Osteoblast (primary cell): ENCODE measurements around the gene ZNF598. TPM values are rescaled to one million over a fixed set of nuclear protein-coding genes. Genes with fewer than 3 reads are reported as not detected.

ENCODE experiments used
- DNase-seq: peaks from one replicate; pipeline ENCODE4 v3.0.0; 2011; ENCODE audit warnings: low spot score, mixed read lengths; ENCODE audit not compliant: insufficient read length; ENCODE audit errors: missing footprints
- H2AFZ ChIP-seq: 2 replicates; pipeline ENCODE4 v1.6.0; 2011; ENCODE audit warnings: mild to moderate bottlenecking, low read length
- H3K27ac ChIP-seq: 2 replicates; pipeline ENCODE4 v1.5.1; 2011; ENCODE audit warnings: mild to moderate bottlenecking, low read depth, low read length, moderate library complexity
- H3K27me3 ChIP-seq: 2 replicates; pipeline ENCODE4 v1.6.0; 2012; ENCODE audit warnings: mild to moderate bottlenecking, control low read depth, inconsistent platforms, low read length, moderate library complexity; ENCODE audit not compliant: insufficient read depth
- H3K36me3 ChIP-seq: 2 replicates; pipeline ENCODE4 v1.5.1; 2011; ENCODE audit warnings: mild to moderate bottlenecking, low read length, control low read depth, moderate library complexity; ENCODE audit not compliant: insufficient read depth
- H3K4me1 ChIP-seq: 2 replicates; pipeline ENCODE4 v1.5.1; 2011; ENCODE audit warnings: mild to moderate bottlenecking, low read length, control low read depth, moderate library complexity; ENCODE audit not compliant: insufficient read depth
- H3K4me2 ChIP-seq: 2 replicates; pipeline ENCODE4 v1.6.0; 2011; ENCODE audit warnings: mild to moderate bottlenecking, low read length; ENCODE audit not compliant: insufficient read depth
- H3K4me3 ChIP-seq: fragments of 200-600 bp; sonication (generic); 3 replicates; pipeline ENCODE4 v1.5.1; 2012; ENCODE audit warnings: mild to moderate bottlenecking, low read length, inconsistent platforms; ENCODE audit not compliant: insufficient read depth
- H3K79me2 ChIP-seq: 2 replicates; pipeline ENCODE4 v1.6.0; 2012; ENCODE audit warnings: mild to moderate bottlenecking, low read length, control low read depth, inconsistent platforms; ENCODE audit not compliant: insufficient read depth
- H3K9me3 ChIP-seq: 2 replicates; pipeline ENCODE4 v1.5.1; 2011; ENCODE audit warnings: low read depth, low read length, control low read depth
- H4K20me1 ChIP-seq: 2 replicates; pipeline ENCODE4 v1.6.0; 2012; ENCODE audit warnings: mild to moderate bottlenecking, low read length, control low read depth; ENCODE audit not compliant: insufficient read depth
- total RNA-seq: library from RNA; depleted of rRNA; stranded (reverse); fragments of >200 nt; gene quantifications from 2 replicates; pipeline ENCODE4 v1.2.3, GENCODE V29; 2012
- TF ChIP-seq, protein P1 (sequence below): IDR thresholded peaks from 2 replicates; pipeline ENCODE4 v1.5.1; 2011; ENCODE audit warnings: mild to moderate bottlenecking, low read depth, low read length, moderate library complexity; ENCODE audit errors: extremely low read depth

Gene ZNF598
- total RNA-seq, 1 donor = 21.0 TPM

DNA sequence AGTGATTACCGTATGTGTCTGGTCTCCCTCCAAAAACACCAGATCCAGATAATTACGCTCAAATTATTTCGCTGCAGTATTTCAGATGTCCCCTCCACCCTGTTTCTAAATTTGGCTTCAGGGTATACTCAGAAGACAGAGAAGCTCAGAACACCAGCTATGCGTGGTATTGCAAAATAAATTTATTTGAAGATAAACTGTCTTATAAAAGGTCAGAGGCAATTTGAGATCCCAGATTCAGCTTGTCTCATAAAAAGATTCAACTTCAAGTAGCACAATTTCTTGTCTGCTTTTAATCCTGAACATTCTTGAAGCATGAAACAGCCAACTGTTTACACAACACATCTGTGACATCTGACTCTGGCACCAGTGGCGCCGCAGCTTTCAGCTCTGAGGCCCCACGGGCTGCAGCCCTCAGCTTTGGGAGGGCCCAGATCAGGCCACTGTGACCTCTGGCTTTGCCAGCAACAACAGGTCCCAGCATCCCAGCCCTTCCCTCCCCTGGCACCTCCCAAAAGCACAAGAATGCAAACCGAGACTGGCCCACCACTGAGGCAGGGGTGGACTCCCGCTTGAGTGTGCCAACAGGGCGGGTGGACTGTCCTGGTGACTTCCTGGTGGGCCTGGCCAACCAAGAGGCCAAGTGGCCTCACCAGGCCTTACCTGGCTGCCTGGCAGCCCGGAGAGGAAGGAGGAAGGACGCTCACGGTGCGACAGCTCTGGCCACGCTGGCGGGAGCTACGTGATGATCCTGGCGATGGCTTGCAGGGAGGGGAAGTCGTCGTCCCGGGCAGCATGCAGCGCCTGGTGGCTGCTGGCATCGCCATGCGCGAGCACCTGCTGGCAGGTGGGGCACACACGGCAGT lies 11.9 kb downstream of the ZNF598 start:
- Histone ChIP-seq H3K36me3 (peaks cover 44% of the 10 kb centered on the region), H3K4me2 (no peak overlapping the region), H3K4me3 (no peak overlapping the region), H3K27me3 (no peaks in the 10 kb centered on the region), H2AFZ (no peak overlapping the region), H3K79me2 (peaks cover 17% of the 10 kb centered on the region), H4K20me1 (peaks cover 9% of the 10 kb centered on the region), H3K27ac (no peak overlapping the region), H3K4me1 (no peaks in the 10 kb centered on the region), H3K9me3 (no peaks in the 10 kb centered on the region)
- DNase-seq = no peak
- TF ChIP-seq, protein P1, sequence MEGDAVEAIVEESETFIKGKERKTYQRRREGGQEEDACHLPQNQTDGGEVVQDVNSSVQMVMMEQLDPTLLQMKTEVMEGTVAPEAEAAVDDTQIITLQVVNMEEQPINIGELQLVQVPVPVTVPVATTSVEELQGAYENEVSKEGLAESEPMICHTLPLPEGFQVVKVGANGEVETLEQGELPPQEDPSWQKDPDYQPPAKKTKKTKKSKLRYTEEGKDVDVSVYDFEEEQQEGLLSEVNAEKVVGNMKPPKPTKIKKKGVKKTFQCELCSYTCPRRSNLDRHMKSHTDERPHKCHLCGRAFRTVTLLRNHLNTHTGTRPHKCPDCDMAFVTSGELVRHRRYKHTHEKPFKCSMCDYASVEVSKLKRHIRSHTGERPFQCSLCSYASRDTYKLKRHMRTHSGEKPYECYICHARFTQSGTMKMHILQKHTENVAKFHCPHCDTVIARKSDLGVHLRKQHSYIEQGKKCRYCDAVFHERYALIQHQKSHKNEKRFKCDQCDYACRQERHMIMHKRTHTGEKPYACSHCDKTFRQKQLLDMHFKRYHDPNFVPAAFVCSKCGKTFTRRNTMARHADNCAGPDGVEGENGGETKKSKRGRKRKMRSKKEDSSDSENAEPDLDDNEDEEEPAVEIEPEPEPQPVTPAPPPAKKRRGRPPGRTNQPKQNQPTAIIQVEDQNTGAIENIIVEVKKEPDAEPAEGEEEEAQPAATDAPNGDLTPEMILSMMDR = no peak

DNA sequence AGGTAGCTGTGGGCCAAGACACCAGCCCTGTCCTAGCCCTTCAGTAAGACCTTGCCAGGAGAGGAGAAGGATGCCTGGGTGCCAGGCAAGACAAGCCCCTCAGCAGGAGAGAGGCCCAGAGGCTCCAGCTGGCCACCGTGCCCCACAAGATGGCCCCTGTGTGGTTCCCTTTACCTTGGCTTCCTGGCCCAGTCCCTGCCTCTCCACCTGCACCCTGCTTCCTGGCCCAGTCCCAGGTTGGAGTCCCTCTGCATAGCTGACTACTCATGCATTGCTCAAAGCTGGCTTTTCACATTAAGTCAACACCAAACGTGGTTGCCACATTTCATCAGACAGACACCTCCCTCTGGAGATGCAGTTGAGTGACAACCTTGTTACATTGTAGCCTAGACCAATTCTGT lies 15.9 kb downstream of the ZNF598 start:
- Histone ChIP-seq H3K4me3 (no peak overlapping the region), H2AFZ (no peak overlapping the region), H3K79me2 (no peaks in the 10 kb centered on the region), H3K4me1 (no peaks in the 10 kb centered on the region), H3K9me3 (no peaks in the 10 kb centered on the region), H3K27ac (no peak overlapping the region), H3K4me2 (no peak overlapping the region), H4K20me1 (no peaks in the 10 kb centered on the region), H3K36me3 (peaks cover 11% of the 10 kb centered on the region), H3K27me3 (peaks cover 26% of the 10 kb centered on the region)
- TF ChIP-seq, protein P1 = no peak
- DNase-seq = no peak

DNA sequence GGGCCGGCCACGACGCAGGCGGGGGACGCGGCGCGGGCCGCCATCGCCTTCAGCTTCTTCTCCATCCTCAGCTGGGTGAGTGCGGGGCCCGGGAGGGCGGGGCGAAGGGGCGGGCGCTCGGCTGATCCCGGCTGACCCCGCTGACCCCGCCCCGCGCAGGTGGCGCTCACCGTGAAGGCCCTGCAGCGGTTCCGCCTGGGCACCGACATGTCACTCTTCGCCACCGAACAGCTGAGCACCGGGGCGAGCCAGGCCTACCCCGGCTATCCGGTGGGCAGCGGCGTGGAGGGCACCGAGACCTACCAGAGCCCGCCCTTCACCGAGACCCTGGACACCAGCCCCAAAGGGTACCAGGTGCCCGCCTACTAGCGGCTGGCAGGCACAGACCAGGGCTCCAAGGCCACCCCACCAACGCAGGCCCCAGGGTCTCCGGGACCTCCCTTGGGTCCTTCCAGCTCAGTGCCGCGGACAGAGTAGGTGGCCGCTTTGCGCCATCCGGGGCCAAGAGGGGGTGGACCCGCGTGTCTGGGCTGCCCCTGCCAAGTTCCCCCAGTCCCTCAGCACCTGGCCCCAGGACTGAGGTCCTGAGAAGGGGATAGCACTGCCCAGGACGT lies 16.8 kb downstream of the ZNF598 start:
- no peaks in the 10 kb centered on the region for H3K9me3 ChIP-seq
- no peak overlapping the region for H3K27ac ChIP-seq
- H3K4me1 ChIP-seq = no peaks in the 10 kb centered on the region
- H4K20me1 ChIP-seq = no peaks in the 10 kb centered on the region
- TF ChIP-seq, protein P1 = no peak
- H3K4me2 ChIP-seq = peak overlapping the region; percentile 28
- peaks cover 9% of the 10 kb centered on the region for H3K36me3 ChIP-seq
- peak overlapping the region; percentile 51 for H2AFZ ChIP-seq
- no peak for DNase-seq
- H3K4me3 ChIP-seq = no peak overlapping the region
- H3K79me2 ChIP-seq = no peaks in the 10 kb centered on the region
- peaks cover 29% of the 10 kb centered on the region for H3K27me3 ChIP-seq

DNA sequence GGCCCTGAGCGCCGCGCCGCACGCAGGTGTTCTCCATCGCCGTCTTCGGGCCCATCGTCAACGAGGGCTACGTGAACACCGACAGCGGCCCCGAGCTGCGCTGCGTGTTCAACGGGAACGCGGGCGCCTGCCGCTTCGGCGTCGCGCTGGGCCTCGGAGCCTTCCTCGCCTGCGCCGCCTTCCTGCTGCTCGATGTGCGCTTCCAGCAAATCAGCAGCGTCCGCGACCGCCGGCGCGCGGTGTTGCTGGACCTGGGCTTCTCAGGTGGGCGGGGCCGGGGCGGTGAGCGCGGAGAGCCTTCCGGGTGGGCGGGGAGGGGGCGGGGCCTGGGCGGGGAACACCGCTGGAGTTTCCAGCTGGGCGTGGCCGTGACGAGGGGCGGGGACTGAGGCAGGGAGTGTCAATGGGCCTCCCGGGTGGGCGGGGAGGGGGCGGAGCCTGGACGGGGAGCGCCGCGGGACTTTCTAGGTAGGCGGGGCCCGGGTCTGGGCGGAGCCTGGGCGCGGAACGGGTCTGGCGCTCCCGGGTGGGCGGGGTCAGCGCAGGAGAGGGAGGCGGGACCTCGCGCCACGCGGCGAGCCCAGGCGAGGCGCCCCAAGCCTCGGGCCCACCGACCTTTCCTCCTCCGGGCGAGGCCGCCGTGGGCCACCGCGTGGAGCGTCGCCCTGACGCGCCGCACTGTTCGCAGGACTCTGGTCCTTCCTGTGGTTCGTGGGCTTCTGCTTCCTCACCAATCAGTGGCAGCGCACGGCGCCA lies 17.5 kb downstream of the ZNF598 start:
- Histone ChIP-seq H3K4me2 (peak overlapping the region; percentile 67), H2AFZ (peak overlapping the region; percentile 57), H3K27ac (no peak overlapping the region)

More for the DNA sequence above, 17.5 kb downstream of the ZNF598 start:
- Histone ChIP-seq H3K79me2 (no peaks in the 10 kb centered on the region), H3K4me1 (no peaks in the 10 kb centered on the region), H4K20me1 (no peaks in the 10 kb centered on the region), H3K27me3 (peaks cover 29% of the 10 kb centered on the region), H3K9me3 (no peaks in the 10 kb centered on the region), H3K36me3 (peaks cover 5% of the 10 kb centered on the region), H3K4me3 (peak overlapping the region; percentile 47)
- peak; percentile 100 for DNase-seq
- TF ChIP-seq, protein P1 = no peak
